Thyroid gland (tissue), 4 donors: ENCODE measurements around the gene ELP2. TPM values are rescaled to one million over a fixed set of nuclear protein-coding genes. Genes with fewer than 3 reads are reported as not detected.
"Not testable (repeated sequence)": the region's sequence is repeated elsewhere in the genome, so short reads cannot be mapped to it uniquely, and the experiment has no call there.

Experiments used
- DNase-seq, 2 donors: peaks; one replicate each; pipeline ENCODE4 v3.0.0-alpha.2; 2019
- H3K27ac ChIP-seq, 3 donors: fragments of 200-600 bp; sonication (generic); 1 replicate in 2 of 3; 2 replicates in 1 of 3; pipeline ENCODE4 v1.5.1; 2016 to 2019; ENCODE audit warnings: mild to moderate bottlenecking in 1 of 3, moderate library complexity in 1 of 3
- H3K27me3 ChIP-seq: fragments of 200-600 bp; sonication (generic); one replicate; pipeline ENCODE4 v1.5.1; 2019
- H3K36me3 ChIP-seq, 2 donors: fragments of 200-600 bp; sonication (generic); one replicate each; pipeline ENCODE4 v1.5.1; 2016 to 2019
- H3K4me1 ChIP-seq, 2 donors: fragments of 200-600 bp; sonication (generic); one replicate each; pipeline ENCODE4 v1.5.1; 2017 to 2019
- H3K4me3 ChIP-seq, 3 donors: fragments of 200-600 bp; sonication (generic); replicated peaks in 1 of 3; 1 replicate in 2 of 3; 2 replicates in 1 of 3; pipeline ENCODE4 v1.5.1; 2016; ENCODE audit warnings: mild to moderate bottlenecking in 1 of 3
- H3K9me3 ChIP-seq: fragments of 200-600 bp; sonication (generic); one replicate; pipeline ENCODE4 v1.5.1; 2017
- POLR2A ChIP-seq, 2 donors: fragments of 450-650 bp; IDR thresholded peaks; one replicate each; pipeline ENCODE4 v1.6.1; 2017; ENCODE audit warnings: antibody characterized with exemption in 2 of 2, mild to moderate bottlenecking in 2 of 2, moderate library complexity in 1 of 2
- WGBS, 2 donors: methylation state at CpG; one replicate each; pipeline ENCODE4 v1.1.5; 2017; 5-methylcytosine and 5-hydroxymethylcytosine counted together
- intact Hi-C: fragments of 100-400 bp; cut with DNase I; formaldehyde crosslinking; loops from one replicate; pipeline ENCODE4 v1.15.1; 2023
- total RNA-seq, 4 donors: library from RNA; depleted of rRNA; stranded (reverse); fragments of >200 nt; gene quantifications; one replicate each; pipeline ENCODE4 v1.2.3, GENCODE V29; 2016
- TF ChIP-seq, protein P1 (sequence below), 6 experiments: fragments of 200-600 bp in 3 of 6; fragments of 450-650 bp in 3 of 6; sonication (generic) in 3 of 6; IDR thresholded peaks; one replicate each; pipeline ENCODE4 v1.5.1; 2016 to 2019; ENCODE audit warnings: antibody characterized with exemption in 6 of 6, mild to moderate bottlenecking in 2 of 6, inconsistent platforms in 1 of 6, moderate library complexity in 1 of 6

Gene ELP2
- 10 to 100 TPM; 50.5 to 93.2 (median 61.4) TPM for total RNA-seq

- Histone ChIP-seq H3K4me3 (peak within 1 kb of the TSS; percentile 91 to 99 (median 94)), H3K27me3 (no peaks in the 10 kb centered on the region), H3K4me1 (peaks cover 12 to 27% of the 10 kb centered on the region in 2 donors), H3K27ac (peak within 1 kb of the TSS; percentile 98 to 100 (median 99)), H3K36me3 (no peaks in the 10 kb centered on the region), H3K9me3 (no peaks in the 10 kb centered on the region)
- WGBS, 2 donors, result 0 to 1% methylated on average over 17 to 26 of the region's 69 CpGs
- TF ChIP-seq, protein P1, sequence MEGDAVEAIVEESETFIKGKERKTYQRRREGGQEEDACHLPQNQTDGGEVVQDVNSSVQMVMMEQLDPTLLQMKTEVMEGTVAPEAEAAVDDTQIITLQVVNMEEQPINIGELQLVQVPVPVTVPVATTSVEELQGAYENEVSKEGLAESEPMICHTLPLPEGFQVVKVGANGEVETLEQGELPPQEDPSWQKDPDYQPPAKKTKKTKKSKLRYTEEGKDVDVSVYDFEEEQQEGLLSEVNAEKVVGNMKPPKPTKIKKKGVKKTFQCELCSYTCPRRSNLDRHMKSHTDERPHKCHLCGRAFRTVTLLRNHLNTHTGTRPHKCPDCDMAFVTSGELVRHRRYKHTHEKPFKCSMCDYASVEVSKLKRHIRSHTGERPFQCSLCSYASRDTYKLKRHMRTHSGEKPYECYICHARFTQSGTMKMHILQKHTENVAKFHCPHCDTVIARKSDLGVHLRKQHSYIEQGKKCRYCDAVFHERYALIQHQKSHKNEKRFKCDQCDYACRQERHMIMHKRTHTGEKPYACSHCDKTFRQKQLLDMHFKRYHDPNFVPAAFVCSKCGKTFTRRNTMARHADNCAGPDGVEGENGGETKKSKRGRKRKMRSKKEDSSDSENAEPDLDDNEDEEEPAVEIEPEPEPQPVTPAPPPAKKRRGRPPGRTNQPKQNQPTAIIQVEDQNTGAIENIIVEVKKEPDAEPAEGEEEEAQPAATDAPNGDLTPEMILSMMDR (IDR thresholded peaks at IDR 0.05), result no peak
- peak in 1 of 2 donors; percentile 76 for TF ChIP-seq POLR2A (IDR thresholded peaks at IDR 0.05)
- peak; percentile 98 for DNase-seq
- intact Hi-C loops, result loop anchor here (5.0 kb wide), 1 partner anchor 57 kb away; no protein-coding TSS in a partner anchor
Measured at GRCh38 chr18:36129300-36130038, at the start of gene ELP2, which contains the start of gene SLC39A6. ELP2 (plus strand) TSS chr18:36129899; CDS start chr18:36129934, 35 bp downstream. SLC39A6 (minus strand) TSS chr18:36129340; CDS start chr18:36127007, 2,333 bp downstream.

GRCh38 chr18:36081118-36081517, 48.6 kb upstream of the ELP2 start:
- H3K27me3 ChIP-seq, H3K4me1 ChIP-seq, H3K4me3 ChIP-seq, intact Hi-C loops, H3K27ac ChIP-seq, H3K36me3 ChIP-seq, DNase-seq, H3K9me3 ChIP-seq: not testable (repeated sequence)
- 92 to 93% methylated on average over 2 of the region's 2 CpGs for WGBS, 2 donors

DNA sequence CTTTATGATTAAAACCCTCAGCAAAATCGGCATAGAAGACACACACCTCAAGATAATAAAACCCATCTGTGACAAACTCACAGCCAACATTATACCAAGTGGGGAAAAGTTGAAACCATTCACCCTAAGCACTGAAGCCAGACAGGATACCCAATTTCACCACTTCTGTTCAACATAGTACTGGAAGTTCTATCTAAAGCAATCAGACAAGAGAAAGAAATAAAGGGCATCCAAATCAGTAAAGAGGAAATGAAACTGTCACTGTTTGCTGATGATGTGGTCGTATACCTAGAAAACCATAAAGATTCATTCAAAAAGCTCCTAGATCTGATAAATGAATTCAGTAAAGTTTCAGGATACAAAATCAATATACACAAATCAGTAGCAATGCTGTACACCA, 46.0 kb upstream of the ELP2 start:
- Histone ChIP-seq H3K9me3 (no peaks in the 10 kb centered on the region), H3K4me1 (no peaks in the 10 kb centered on the region), H3K4me3 (no peak overlapping the region), H3K27ac (no peak overlapping the region), H3K36me3 (no peaks in the 10 kb centered on the region), H3K27me3 (no peaks in the 10 kb centered on the region)
- 69 to 87% methylated on average over 2 of the region's 2 CpGs for WGBS, 2 donors
- DNase-seq, result no peak
- intact Hi-C loops, result no loop called here
- no peak for TF ChIP-seq POLR2A (IDR thresholded peaks at IDR 0.05)
- TF ChIP-seq, protein P1 (IDR thresholded peaks at IDR 0.05), result no peak

GRCh38 chr18:36085195-36085594, 44.5 kb upstream of the ELP2 start:
- 0 to 50% methylated on average over 1 of the region's 4 CpGs for WGBS, 2 donors
- no peak overlapping the region for H3K4me3 ChIP-seq
- TF ChIP-seq POLR2A (IDR thresholded peaks at IDR 0.05), result no peak
- TF ChIP-seq, protein P1 (IDR thresholded peaks at IDR 0.05), result no peak
- intact Hi-C loops, result no loop called here
- no peak for DNase-seq
- no peaks in the 10 kb centered on the region for H3K27me3 ChIP-seq
- no peaks in the 10 kb centered on the region for H3K36me3 ChIP-seq
- H3K9me3 ChIP-seq, result no peaks in the 10 kb centered on the region
- H3K27ac ChIP-seq, result no peak overlapping the region
- no peaks in the 10 kb centered on the region for H3K4me1 ChIP-seq

DNA sequence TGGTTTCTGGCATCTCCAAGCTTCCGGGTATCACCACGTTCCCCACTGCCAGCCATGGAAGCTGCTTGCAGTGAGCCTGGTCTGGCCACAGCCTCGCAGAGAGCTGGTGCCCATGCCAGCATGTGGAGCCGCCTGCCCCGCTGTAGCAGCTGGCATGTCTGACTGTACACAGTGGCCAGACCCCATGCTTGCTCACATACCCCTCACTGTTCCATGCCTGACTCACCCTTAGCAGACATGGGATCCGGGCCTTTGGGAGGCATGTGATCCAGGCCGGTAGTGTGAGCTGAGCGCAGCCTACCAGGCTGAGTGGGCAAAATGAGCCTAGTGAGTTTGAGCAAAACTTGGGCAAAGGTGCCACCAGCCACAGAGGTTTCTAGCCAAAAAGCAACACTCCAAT, 43.5 kb upstream of the ELP2 start:
- Histone ChIP-seq H3K4me3 (no peak overlapping the region), H3K27ac (no peak overlapping the region), H3K4me1 (no peaks in the 10 kb centered on the region), H3K9me3 (no peaks in the 10 kb centered on the region), H3K36me3 (no peaks in the 10 kb centered on the region), H3K27me3 (no peaks in the 10 kb centered on the region)
- intact Hi-C loops, result no loop called here
- WGBS, 2 donors, result 92 to 97% methylated on average over 6 to 7 of the region's 8 CpGs
- TF ChIP-seq, protein P1 (IDR thresholded peaks at IDR 0.05), result no peak
- TF ChIP-seq POLR2A (IDR thresholded peaks at IDR 0.05), result no peak
- DNase-seq, result no peak
